AG08395 (cell line): ENCODE results near the gene GRIA1.

Experiments
- DNase-seq: peaks from one replicate; pipeline ENCODE4 v3.0.0; 2012; ENCODE audit warnings: mixed read lengths, low spot score

The GRIA1 gene

GRCh38 chr5:153613144-153613543, 122.7 kb downstream of the GRIA1 start:
- peak; percentile 21 for DNase-seq

- DNase-seq, result no peak
These were observed 123.2 kb downstream of the GRIA1 start for GRCh38 chr5:153613672-153614071.

GRCh38 chr5:153617190-153617589, 126.7 kb downstream of the GRIA1 start:
- peak; percentile 50 for DNase-seq

- DNase-seq, result no peak
These were observed 127.8 kb downstream of the GRIA1 start for GRCh38 chr5:153618307-153618706.

GRCh38 chr5:153618867-153619266, 128.4 kb downstream of the GRIA1 start:
- DNase-seq, result peak; percentile 21

GRCh38 chr5:153619771-153620170, 129.3 kb downstream of the GRIA1 start:
- DNase-seq, result no peak

- no peak for DNase-seq
These were observed 132.7 kb downstream of the GRIA1 start for GRCh38 chr5:153623124-153623523.

- DNase-seq, result no peak
These were observed 133.4 kb downstream of the GRIA1 start for GRCh38 chr5:153623751-153624450.

GRCh38 chr5:153624451-153624765, 133.9 kb downstream of the GRIA1 start:
- no peak for DNase-seq

- DNase-seq, result no peak
These were observed 135.4 kb downstream of the GRIA1 start for GRCh38 chr5:153625826-153626354.

- no peak for DNase-seq
These were observed 136.4 kb downstream of the GRIA1 start for GRCh38 chr5:153626836-153627235.

- DNase-seq, result peak; percentile 91
These were observed 138.8 kb downstream of the GRIA1 start for GRCh38 chr5:153629027-153629895.

GRCh38 chr5:153630546-153630945, 140.1 kb downstream of the GRIA1 start:
- DNase-seq, result no peak

GRCh38 chr5:153632748-153633290, 142.3 kb downstream of the GRIA1 start:
- DNase-seq, result no peak

- DNase-seq, result no peak
These were observed 146.4 kb downstream of the GRIA1 start for GRCh38 chr5:153636670-153637451.

GRCh38 chr5:153640293-153640692, 149.8 kb downstream of the GRIA1 start:
- DNase-seq, result no peak

- no peak for DNase-seq
These were observed 150.8 kb downstream of the GRIA1 start for GRCh38 chr5:153641183-153641688.

- peak; percentile 27 for DNase-seq
These were observed 164.2 kb downstream of the GRIA1 start for GRCh38 chr5:153654504-153655200.

- no peak for DNase-seq
These were observed 164.7 kb downstream of the GRIA1 start for GRCh38 chr5:153655201-153655510.

- no peak for DNase-seq
These were observed 167.7 kb downstream of the GRIA1 start for GRCh38 chr5:153658149-153658548.

GRCh38 chr5:153658606-153659005, 168.1 kb downstream of the GRIA1 start:
- DNase-seq, result no peak
